IPS-18c (cell line): Measurements from ENCODE around the gene TRIM13.
"Not testable (repeated sequence)": the region's sequence is repeated elsewhere in the genome, so short reads cannot be mapped to it uniquely, and the experiment has no call there.

Source experiments
- H3K4me3 ChIP-seq: 2 replicates; pipeline ENCODE4 v1.7.0; 2013; ENCODE audit warnings: low read depth, mild to moderate bottlenecking, low read length, moderate library complexity; ENCODE audit not compliant: insufficient read depth
- H3K9me3 ChIP-seq: one replicate; pipeline ENCODE4 v1.6.1; 2013; ENCODE audit warnings: mild to moderate bottlenecking, low read length, moderate library complexity; ENCODE audit not compliant: control insufficient read depth, insufficient read depth

The TRIM13 gene, protein sequence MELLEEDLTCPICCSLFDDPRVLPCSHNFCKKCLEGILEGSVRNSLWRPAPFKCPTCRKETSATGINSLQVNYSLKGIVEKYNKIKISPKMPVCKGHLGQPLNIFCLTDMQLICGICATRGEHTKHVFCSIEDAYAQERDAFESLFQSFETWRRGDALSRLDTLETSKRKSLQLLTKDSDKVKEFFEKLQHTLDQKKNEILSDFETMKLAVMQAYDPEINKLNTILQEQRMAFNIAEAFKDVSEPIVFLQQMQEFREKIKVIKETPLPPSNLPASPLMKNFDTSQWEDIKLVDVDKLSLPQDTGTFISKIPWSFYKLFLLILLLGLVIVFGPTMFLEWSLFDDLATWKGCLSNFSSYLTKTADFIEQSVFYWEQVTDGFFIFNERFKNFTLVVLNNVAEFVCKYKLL

GRCh38 chr13:49996951-49997895 is at the start of gene TRIM13:
TSS of gene TRIM13 (plus strand) at chr13:49997042. CDS start at chr13:50011941, 14,899 bp downstream.
- Histone ChIP-seq H3K9me3 (no peaks in the 10 kb centered on the region), H3K4me3 (peak within 1 kb of the TSS; percentile 94)

DNA sequence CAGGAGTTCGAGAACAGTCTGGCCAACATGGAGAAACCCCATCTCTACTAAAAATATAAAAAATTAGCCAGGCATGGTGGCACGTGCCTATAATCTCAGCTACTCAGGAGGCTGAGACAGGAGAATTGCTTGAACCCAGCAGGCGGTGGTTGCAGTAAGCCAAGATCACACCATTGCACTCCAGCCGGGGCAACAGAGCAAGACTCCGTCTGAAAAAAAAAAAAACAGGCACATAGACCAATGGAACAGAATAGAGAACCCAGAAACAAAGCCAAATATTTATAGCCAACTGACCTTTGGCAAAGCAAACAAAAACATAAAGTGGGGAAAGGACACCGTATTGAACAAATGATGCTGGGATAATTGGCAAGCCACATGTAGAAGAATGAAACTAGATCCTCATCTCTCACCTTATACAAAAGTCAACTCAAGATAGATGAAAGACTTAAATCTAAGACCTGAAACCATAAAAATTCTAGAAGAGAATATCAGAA is 48.0 kb upstream of the TRIM13 start:
- H3K4me3 ChIP-seq, H3K9me3 ChIP-seq: not testable (repeated sequence)

GRCh38 chr13:49951754-49952535 is 44.9 kb upstream of the TRIM13 start:
- H3K4me3 ChIP-seq = no peak overlapping the region
- no peaks in the 10 kb centered on the region for H3K9me3 ChIP-seq

DNA sequence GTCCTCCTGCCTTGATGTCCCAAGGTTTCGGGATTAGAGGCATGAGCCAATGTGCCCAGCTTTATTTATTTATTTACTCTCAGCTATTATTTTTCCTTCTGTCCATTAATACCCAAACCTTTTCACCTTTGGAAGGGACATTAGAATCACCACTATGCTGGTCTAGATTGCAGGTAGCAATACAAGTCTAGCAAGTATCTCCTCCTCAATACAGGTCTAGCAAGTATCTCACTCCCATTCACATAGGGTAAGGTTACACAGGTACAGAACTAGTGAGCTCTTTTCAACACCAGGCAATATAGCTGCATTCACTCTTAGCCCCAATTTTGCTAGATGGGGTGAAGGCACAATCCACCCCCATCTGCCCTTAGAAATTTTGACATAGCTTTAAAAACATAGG is 43.3 kb upstream of the TRIM13 start:
- Histone ChIP-seq H3K4me3 (no peak overlapping the region), H3K9me3 (no peaks in the 10 kb centered on the region)

DNA sequence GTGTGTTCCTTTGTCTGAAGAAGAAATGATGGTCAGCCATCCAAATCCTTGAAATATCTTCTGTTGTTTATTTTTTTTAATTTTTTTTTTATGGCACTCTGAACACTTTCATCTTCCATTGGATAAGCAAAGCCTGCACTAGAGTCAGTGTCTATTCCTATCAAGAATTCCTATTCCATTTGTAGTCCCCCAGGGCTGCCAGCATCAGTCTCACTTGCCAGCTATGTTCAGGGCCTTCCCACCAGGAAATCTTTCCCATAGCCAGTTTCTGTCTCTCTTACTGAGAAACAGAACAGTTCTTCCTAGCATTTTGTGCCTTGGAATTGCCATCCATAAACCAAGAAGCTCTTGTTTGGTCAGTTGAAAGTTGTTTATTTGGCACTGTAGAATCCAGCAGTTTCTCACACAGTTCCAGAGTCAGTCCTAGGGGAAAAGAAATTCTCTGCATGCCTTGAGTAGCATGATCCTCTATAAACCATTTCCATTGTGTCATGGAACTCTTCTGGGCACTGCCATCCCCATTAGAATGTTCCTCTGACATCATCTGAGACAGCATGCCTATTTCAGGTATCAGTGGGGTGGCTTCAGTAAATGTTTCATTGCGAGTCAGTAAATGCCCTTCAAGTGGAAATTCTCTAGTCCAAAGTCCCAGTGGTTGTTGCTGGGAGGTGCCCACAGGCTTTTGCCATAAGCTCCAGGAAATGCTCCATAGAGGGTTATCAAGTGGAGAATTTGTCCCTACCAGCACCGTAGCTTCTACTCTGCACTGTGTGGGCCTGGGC is 42.0 kb upstream of the TRIM13 start:
- no peaks in the 10 kb centered on the region for H3K9me3 ChIP-seq

GRCh38 chr13:49956131-49956530 is 40.7 kb upstream of the TRIM13 start:
- Histone ChIP-seq H3K9me3 (no peaks in the 10 kb centered on the region), H3K4me3 (no peak overlapping the region)

More for the DNA sequence above, 42.0 kb upstream of the TRIM13 start:
- H3K4me3 ChIP-seq = no peak overlapping the region

DNA sequence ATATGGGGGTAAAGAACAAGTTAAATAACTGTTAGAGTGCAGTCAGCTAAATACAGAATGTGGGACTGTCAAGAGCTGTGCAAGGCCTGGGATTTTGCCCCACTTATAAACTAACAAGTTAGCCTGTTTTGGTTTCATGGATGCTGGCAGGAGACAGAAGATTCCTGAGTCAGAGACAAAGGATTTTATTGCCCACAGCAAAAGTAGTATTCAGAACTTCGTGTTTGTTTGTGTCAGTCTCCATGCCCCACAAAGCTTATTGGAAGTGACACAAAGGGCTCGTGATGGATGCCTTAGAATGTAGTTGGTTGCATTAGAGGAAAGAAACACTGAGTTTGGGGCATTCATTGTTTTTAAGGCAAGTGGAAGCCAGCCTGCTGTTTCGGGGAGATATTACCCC is 38.5 kb upstream of the TRIM13 start:
- Histone ChIP-seq H3K9me3 (no peaks in the 10 kb centered on the region), H3K4me3 (no peak overlapping the region)

DNA sequence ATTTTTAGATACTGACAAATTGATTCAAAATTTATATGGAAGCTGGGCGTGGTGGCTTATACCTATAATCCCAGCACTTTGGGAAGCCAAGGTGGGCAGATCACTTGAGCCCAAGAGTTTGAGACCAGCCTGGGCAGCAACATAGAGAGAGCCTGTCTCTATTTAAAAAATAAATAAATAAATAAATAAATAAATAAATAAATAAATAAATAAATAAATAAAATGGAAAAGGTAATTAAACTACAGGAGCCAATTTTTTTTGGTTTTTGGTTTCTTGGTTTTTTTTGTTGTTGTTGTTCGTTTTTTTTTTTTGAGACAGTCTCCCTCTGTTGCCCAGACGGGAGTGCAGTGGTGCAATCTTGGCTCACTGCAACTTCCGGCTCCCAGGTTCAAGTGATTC is 29.4 kb upstream of the TRIM13 start:
- no peaks in the 10 kb centered on the region for H3K9me3 ChIP-seq
- H3K4me3 ChIP-seq = no peak overlapping the region

GRCh38 chr13:49972709-49973108 is 24.1 kb upstream of the TRIM13 start:
- Histone ChIP-seq H3K9me3 (no peaks in the 10 kb centered on the region), H3K4me3 (no peak overlapping the region)

DNA sequence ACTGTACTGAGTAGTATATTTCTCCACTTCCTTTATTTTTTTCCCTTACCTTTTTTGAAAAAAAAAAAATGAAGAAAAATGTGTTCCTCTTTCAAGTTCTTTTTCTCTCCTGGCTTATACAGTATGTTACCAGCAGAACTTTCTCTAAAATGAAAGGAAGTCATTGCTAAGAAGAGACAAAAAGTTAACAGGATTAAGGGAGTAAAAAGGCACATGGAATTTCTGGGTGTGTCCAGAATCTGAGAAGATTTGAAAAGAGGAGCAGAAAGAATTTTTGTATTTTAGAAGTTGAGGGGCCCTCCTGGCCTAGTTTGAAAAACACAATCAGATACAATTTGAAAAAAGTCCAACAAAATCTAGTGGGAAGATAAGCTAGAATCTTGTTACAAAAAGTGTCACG is 21.0 kb upstream of the TRIM13 start:
- Histone ChIP-seq H3K9me3 (no peaks in the 10 kb centered on the region), H3K4me3 (no peak overlapping the region)

DNA sequence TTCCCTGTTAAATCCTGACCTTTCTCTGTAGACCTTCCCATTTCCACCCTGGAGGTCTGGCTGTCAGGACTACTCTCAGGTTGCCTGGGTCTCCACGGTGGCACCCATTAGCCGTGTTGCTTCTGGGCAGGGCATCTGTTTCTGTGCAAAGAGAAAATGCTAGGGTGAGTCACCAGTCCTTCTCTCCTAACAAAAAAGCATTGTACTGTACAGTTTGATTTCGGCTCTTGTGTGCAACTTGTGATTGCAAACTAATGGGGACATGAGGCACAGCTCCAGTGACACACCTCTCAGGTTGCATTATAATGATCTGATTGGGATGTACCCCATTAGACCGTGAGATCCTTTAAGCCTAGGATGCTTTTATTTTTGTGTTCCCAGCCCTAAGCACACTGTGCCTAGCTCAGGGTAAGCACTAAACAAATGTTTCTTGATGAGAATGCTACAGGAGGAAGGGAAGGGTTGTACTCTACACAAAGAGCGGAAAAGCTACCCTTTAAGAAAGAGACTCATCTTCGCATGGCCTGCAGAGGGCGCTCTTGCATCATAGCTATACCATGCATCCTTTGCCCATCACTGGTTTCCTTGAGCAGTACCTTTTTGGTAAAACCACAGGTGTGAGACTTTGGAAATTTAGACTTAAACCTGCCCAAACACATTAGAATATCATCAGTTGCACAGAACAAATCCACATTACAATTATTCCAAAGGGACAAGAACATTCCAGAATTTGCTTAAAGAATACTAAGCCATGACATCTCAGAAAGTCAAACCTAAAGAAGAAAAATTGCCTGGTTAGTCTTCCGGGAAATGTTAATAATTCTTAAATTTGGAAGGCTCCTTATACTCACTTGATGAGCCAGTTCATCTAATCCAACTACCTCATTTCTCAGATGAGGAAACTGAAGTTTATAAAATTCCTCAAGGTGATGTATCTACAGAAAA is 20.3 kb upstream of the TRIM13 start:
- no peak overlapping the region for H3K4me3 ChIP-seq
- H3K9me3 ChIP-seq = no peaks in the 10 kb centered on the region

- Histone ChIP-seq H3K9me3 (no peaks in the 10 kb centered on the region), H3K4me3 (no peak overlapping the region)
Observed at GRCh38 chr13:49977992-49978391, 18.9 kb upstream of the TRIM13 start.

DNA sequence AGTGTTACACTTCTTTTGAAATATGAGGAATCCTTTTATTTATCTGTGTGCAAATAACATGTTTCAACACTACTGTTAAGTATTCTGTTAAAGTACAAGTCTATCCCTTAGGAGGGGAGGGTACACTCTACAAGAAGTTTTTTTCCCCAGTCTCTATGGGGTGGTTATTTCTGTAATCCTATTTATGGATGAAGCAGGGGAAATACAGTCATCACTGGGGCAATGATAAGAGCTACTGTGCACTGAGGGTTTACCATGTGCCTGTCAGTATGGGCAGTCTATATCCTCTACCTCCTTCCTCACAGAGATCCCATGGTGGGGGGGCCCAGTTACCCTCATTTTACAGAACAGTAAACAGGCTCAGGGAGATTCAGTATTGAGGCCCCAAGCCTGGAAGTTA is 16.6 kb upstream of the TRIM13 start:
- H3K9me3 ChIP-seq = no peaks in the 10 kb centered on the region
- H3K4me3 ChIP-seq = no peak overlapping the region

GRCh38 chr13:49985129-49985528 is 11.7 kb upstream of the TRIM13 start:
- Histone ChIP-seq H3K4me3 (no peak overlapping the region), H3K9me3 (no peaks in the 10 kb centered on the region)

DNA sequence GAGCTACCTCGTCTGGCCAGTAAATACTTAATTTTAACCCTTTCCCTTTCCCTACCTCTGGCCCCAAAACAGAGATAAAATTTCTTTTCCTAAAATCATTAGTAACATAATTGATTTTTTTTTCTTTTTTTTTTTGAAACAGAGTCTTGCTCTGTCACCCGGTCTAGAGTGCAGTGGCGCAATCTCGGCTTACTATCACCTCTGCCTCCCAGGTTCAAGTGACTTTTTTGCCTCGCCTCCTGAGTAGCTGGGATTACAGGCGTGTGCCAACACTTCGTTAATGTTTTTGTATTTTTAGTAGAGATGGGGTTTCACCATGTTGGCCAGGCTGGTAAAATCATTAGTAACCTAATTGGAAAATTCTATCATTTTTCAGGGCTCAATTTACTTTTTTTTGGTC is 10.4 kb upstream of the TRIM13 start:
- H3K9me3 ChIP-seq = no peaks in the 10 kb centered on the region
- no peak overlapping the region for H3K4me3 ChIP-seq

GRCh38 chr13:49990612-49991011 is 6.2 kb upstream of the TRIM13 start:
- H3K9me3 ChIP-seq, H3K4me3 ChIP-seq: not testable (repeated sequence)
